ENCODE results near the gene EVL.
A peak's percentile ranks its signal among the peaks of the same experiment; 100 is the strongest.
"Not testable (repeated sequence)": the region's sequence is repeated elsewhere in the genome, so short reads cannot be mapped to it uniquely, and the experiment has no call there.

The EVL gene

DNA sequence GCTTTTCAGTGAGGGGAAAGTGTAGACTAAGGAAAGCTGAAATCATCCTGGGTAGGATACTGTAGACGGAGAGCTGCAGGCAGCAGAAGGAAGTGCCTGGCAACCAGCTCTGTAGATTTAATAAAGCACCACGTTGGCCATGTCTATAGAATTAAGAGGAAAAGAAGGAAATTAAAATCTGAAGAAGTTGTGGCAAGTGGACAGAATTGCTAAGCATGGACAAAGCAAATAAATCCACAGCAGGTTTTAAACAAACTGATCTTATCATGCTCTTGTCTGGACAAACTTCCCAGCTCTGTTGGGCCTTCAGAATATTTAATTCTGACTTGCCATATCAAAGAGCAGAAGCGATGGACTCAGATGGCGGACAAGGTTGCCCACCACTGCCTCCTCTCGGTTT, 27.2 kb upstream of the EVL start:
- DNase-seq (ENCODE audit: low read depth), result no peak

DNA sequence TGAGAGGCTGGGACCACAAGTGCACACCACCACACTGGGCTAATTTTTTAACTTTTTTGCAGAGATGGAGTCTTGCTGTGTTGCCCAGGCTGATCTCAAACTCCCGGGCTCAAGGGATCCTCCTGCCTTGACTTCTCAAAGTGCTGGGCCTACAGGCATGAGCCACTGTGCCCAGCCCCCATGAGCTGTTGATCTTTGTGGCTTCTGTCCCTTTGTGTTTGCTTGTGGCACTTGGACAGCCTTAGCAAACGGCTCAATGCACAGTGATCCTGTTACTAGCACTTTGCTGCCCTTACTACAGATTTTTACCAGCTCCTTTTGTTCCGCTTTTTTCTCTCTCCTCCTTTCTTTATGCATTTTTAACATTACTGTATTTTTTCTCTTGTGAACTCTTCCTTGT, 25.3 kb upstream of the EVL start:
- no peak for DNase-seq (ENCODE audit: low read depth)

DNA sequence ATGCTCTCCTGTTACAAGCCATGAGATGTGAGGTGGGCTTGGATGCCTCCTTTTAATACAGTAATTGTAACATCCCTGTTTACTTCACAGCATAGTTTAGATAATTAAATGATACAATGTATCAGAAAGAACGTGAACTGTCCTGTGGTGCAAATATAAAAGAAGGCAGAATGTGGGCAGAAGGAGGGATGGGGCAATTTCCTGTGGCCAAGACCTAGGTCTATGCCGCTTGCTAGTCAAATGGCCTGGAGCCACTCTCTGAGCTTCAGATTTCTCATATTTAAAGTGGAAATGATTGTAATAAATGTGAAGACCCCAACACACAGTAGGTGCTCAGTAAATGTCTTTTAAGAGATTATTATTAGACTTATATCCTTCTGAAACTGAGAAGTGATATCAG, 24.0 kb upstream of the EVL start:
- no peak for DNase-seq (ENCODE audit: low read depth)

DNA sequence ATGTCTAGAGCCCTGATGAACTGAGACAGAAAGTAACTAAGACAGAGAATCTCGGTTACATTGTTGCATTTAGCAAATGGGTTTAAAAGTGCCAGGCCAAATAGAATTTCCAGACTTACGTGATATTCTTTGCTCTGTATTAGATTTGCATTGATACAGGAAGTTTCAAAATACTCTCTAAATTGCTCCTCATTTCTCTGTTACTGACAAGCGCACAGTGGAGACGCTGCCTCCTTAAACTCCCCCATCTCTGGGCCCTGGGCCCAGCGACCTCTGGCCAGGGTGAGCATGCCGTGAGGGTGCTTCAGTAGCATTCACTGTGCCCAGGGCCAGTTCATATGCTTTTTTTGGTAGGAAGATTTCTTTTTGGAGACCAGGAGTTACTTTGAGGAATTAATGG, 22.9 kb upstream of the EVL start:
- no peak for DNase-seq (ENCODE audit: low read depth)

DNA sequence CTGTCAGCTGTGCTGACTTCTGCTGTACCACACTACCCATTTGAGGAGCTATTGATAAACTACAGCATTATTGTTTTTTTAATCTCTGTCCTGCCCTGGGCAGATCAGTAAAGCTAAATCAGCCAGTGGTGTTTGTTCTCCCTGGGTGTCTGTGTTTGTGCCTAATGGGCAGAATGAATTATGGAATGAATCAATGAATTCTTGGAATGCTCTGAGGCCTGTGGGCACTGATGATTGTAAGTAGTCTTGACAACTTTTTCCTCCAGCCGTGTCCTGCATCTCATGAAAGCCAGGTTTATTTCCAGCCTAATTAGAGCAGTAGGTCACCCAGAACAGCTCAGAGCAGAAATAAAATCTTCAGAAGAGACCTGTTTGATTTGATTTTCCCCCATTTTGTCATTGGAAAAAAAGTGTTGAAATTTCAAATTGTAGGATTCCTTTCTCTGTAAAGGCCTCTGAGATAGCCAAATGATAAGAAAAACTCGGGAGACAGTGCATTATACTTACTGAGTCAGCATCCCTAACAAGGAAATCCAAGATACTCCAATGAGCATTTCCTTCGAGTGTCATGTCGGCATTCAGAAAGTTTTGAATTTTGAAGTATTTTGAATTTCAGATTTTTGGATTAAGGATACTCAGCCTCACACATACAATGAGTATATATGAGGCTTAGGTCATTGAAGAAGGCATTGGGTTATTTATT, 19.4 kb upstream of the EVL start:
- DNase-seq (ENCODE audit: low read depth), result no peak

DNA sequence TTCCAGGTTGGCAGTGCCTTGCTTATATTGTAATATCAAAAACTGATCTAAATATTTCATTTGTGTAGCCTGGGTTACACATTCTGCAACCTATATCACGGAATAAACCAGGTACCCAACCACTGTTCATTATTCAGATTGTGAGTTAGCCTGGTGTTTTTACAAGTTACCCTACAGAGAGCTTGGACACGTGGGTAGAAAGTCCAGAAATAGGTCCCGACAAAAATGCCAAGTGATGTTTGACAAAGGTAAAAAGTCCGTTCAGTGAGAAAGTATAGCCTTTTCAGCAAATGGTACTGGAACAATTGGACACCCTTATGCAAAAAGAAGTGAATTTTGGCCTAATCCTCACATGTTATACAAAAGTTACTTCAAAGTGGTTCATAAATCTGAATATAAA, 17.6 kb upstream of the EVL start:
- no peak for DNase-seq (ENCODE audit: low read depth)

DNA sequence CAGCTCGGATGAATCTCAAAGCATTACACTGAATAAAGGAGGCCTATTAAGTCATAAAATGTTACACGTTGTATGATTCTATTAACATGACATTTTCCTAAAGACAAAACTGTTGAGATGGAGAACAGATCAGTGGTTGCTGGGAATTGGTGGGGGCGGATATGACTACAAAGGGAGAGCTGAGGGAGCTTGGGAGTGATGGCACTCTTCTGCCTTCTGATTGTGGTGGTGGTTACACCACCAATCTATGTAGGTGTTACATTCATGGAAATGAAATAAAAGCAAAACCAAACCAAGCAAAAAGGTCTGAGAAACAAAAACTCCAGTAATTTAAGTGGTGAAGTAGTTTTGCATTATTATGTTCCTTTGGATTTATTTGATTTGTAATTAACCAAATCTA, 16.4 kb upstream of the EVL start:
- DNase-seq (ENCODE audit: low read depth), result no peak

DNA sequence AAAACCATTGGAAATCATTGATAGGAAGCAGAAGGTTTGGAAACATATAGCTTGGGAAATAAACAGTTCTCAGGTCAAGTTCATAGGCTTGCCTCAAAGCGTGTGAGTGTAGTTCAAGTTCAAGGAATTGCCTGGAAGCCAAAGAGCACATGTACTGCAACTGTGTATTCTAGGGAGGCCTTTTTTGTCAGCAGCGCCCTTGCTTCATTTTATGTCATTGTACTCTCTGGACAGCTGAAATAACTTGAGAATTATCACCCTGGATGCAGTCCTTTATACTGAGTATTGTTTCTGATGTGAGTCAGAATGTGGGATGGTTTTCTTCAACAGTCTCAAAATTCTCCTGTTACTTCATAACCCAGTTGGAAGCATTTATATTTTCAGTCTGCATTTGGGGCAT, 16.0 kb upstream of the EVL start:
- DNase-seq (ENCODE audit: low read depth), result no peak

DNA sequence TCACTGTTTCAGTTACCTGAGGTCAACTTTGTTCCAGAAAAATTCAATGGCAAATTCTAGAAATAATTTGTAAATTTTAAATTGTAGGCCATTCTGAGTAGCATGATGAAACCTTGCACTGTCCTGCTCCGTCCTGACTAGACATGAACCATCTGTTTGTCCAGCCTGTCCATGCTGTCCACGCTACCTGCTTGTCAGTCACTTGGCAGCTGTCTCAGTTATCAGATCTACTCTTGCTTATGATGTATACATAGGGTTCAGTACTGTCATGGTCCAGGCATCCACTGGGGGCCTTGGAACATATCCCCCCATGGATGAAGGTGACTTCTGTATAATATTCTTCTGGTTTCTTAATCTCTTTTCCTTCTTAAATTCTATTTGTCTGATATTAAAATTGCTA, 14.1 kb upstream of the EVL start:
- no peak for DNase-seq (ENCODE audit: low read depth)

DNA sequence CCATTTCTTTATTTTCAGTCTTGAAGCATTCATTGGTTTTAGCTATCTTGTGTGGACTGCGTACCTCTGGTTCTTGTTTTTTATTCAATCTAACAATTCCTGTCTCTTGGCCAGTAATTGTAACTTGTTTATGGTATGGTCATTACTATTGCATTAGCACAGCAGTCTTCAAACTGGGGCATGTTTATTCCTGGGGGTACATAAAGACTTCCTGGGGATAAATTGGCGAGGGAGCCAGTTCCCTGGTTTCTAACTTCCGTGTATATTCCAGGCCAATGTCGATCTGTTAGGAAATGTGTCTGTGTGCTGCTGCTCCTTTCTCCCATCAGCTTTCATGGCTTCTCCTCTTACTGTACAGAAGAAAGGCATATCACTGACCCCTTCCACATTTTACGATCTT, 13.7 kb upstream of the EVL start:
- no peak for DNase-seq (ENCODE audit: low read depth)

DNA sequence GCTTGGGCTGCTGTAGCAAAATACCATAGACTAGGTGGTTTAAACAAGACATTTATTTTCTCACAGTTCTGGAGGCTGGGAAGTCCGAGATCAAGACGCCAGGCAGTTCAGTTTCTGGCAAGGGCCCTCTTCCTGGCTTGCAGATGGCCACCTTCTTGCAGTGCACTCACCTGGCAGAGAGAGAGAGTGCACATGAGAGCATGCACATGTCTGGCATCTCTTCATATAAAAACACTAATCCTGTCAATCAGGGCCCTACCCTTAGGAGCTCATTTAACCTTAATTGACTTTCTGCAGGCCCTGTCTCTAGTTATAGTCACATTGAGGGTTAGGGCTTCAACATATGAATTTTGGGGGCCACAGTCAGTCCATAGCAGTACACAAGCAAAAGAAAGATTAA, 12.4 kb upstream of the EVL start:
- no peak for DNase-seq (ENCODE audit: low read depth)

DNA sequence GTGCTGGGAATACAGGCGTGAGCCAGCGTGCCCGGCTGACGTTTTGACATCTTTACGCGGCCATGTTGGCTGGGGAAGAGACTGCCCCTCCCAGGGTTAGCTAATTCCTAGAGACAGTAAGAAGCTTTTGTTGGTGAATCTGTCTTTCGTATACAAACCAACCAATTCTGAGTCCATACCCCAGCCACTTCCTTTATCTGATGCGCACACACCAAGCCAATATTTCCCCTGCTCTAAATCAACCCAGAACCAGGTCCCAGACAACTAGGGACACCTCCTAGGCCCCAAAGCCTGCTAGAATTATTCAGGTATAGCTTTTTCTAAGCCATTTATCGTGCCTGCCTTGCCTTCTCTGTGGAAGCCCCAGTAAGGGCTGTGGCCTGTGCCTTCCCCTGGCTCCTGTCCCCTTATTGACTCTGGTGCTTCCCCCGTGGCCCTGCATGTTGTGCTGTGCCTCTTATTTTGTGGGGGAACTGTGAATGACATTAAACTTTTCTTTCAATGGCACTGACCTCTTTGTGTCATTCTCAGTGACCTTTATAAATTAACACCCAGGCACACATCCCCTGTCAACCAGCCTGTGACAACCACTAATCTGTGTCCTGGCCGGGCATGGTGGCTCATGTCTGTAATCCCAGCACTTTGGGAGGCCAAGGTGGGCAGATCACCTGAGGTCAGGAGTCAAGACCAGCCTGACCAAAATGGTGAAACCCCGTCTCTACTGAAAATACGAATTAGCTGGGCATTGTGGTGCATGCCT, 10.7 kb upstream of the EVL start:
- DNase-seq (ENCODE audit: low read depth), result no peak

DNA sequence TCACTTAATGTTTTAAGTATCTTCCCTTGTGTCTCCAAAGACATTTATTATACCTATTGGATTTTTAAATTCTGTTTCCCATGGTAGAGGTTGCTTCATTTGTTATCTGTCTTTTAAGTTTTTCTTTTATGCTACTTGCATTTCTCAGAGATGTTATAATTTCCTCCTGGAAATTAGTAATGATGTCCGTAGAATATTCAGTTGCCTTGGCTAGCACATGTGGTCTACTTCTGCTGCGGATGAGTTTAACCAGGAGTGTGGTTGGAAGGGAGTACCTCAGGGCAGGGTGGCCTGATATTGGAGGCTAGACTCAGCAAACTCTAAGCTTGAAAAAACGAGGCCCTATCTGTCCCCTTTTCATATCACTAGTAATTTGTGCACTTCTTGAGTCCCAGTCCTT, 8.8 kb upstream of the EVL start:
- DNase-seq (ENCODE audit: low read depth), result no peak

DNA sequence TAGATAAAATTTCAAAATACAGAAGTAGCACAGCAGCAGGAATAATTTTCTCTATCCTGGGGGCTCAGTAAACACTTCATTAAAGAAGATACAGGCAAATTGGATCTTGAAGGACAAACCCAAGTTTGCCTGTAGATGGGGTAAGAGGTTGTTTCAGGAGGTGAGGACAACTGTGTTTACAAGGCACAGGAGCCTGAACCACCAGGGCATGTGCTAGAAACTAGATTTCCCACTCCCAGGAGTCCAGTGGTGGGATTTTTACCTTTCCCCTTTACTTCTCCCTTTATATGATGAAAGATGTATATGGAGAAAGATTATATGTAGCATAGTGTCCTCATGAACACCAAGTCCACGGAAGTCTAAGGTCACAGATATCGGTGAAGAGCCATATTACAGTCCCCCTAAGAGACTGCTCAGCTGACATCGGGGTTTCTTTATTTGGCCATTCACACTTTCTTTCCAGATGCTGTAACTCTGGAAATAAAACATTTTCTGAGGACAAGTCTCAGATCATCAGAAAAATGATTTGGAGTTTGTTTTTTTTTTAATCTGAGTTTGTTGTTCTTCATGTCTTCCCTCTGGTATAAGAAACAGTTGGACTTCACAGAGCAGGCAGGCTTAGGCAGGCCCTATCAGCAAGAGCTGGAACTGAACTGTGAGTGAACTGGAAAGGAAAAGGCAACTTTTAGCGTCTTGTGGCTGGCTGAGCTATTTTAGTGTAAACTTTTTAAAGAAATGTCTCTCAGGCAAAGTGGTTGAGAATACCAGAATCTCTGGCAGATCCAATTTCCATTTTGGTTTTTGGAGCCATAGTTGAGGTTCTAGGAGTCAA, 8.0 kb upstream of the EVL start:
- no peak for DNase-seq (ENCODE audit: low read depth)

DNA sequence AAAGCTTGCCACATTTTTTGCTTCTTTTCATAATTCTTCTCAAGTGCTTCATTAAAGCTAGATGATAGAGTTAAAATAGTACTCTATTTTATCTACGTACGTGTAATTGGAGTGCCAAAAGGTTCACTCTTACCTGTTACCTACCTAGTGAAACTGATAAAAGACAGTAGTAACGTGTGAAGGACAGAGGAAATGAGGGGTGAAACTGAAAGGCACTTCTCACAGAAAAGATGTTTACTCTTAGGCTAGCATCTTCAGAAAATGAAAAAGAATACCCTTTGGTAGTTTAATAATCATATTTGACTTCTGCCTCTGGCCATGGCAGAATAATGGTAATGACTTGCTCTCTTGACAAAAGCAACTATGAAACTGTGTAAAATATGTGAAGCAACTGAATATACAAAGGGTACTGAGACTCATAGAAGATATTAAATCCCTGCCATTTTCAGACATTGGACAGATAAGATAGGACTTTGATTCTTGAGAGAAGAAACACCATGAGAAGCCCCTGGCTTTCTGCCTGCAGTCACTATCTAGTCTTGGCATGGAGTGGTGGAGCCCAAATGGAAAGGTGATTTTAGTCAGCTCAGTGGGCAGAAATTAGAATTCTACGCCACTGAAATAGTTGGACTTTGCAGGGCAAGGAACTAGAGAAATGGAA, 6.3 kb upstream of the EVL start:
- DNase-seq (ENCODE audit: low read depth), result no peak

DNA sequence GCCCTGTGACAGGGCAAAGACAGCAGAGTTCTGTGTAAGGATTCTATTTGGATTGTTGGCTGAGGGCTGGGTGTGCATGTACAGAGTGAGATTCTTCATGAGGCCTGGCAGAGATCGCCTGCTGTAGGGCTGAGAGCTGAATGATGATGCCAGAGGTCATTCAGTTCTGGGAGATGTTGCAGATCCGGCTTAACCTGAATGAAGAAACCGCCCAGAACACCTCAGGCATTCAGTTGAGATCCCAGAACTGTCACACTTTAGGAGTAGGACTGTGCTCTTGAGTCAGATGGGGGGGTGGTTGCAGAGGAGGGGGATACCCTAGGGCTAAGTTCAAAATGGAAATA, 5.8 kb upstream of the EVL start:
- DNase-seq (ENCODE audit: low read depth), result no peak

DNA sequence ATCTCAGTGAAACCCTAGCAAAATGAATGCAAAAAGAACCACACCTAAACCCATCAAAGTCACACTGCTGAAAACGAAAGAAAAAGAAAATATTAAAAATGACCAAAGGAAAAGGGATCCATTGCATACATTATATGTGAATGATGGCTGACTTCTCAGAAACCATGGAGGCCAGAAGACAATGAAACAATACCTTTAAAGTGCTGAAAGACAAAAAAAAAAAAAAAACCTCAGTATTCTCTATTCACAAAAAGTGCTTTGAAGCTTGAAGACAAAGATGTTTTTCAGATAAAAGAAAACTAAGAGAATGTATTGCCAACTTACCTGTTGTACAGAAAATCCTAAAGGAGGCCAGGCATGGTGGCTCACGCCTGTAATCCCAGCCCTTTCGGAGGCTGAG, 4.5 kb upstream of the EVL start:
- DNase-seq (ENCODE audit: low read depth), result no peak

DNA sequence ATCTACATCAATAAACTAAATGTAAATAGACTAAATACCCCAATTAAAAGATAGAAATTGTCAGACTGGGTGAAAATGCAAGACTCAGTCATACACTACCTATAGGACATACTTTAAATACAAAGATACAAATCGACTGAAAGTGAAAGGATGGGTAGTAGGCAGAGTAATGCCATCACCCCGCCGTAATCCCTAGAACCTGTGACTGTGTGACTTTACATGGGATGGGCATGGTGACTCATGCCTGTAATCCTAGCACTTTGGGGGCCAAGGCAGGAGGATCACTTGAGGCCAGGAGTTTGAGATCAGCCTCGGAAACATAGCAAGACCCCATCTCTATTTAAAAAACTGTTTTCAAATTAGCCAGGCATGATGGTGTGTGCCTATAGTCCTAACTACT, 2.6 kb upstream of the EVL start:
- no peak for DNase-seq (ENCODE audit: low read depth)

DNA sequence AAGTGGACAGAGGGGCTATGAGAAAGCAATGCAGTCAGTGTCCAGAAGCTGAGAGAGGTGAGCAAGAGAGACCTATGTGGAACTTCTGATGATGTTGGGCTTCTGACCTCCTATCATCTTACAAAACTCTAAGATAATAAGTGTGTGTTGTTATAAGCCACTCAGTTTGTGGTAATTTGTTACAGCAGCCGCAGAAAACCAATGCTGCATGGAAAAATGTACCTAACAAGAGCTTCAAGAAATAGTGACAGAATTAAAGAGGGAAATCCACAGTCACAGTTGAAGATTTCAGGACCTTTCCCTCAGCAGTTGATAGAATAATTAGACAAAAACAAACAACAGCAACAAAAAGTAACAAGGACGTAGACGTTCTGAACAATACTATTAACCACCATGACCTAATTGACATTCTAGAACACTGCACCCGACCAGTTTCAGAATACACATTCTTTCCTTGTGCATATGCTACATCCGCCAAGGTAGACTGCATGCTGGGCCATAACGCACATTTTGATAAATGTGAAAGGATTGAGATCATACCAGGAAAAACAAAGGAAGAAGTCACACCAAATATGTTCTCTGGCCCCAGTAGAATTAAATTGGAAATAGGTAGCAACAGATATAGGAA, 1.8 kb upstream of the EVL start:
- no peak for DNase-seq (ENCODE audit: low read depth)

DNA sequence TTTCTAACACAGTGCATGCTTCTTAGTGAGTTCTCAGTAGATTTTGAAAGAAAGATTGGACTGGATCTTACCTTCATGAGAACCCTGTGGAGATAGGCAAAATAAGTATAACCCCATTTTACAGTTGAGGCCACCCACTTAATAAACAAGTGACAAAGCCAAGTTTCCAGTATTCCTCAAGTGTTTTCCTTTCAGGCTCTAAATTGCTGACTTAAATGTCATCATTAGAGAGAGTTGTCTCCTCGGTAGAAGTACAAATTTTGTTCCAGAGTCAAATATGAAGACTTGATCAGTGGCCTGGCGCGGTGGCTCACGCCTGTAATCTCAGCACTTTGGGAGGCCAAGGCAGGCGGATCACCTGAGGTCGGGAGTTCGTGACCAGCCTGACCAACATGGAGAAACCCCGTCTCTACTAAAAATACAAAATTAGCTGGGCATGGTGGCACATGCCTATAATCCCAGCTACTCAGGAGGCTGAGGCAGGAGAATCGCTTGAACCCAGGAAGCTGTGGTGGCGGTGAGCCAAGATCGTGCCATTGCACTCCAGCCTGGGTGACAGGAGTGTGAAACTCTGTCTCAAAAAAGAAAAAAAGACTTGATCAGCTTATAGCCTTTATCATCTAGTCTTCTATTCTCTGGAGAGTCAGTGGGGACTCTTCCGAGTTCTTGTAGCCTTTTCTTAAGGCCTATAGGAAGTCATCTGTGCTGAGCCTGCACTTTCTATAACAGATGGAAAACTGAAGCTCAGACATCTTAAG, 708 bp upstream of the EVL start:
- DNase-seq (ENCODE audit: low read depth), result not testable (repeated sequence)

DNA sequence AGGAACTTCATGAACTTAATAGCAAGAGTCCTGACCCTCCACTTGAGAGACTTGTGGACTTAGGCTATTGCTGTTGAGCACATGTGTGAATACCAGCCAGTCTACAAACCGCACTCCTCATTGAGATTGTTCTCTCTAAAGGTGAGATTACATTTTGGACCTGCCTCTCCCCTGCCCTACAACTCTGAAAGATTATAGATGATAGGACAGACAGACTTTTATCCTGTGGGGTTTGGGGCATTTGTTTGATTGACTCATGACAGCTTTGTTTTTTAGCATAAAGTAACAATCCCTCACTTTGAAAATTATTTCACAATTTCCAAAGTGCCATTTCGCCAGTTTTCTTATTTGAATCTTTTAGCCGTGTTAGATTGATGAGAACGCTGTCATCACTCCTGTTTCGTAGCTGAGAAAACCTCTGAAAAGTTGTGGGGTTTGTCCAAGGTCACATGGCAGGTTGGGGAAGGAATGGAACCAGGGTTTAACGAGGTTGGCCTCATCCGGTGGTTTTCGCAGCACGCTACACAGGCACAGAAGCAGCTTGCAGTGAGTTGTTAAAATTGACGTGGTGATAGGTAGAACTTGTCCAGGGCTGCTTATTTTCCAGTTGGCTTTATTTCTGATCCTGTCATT, 836 bp downstream of the EVL start:
- DNase-seq (ENCODE audit: low read depth), result peak; percentile 75
